ENCODE measurements around the gene MOV10L1.

- TF ChIP-seq CTCF (IDR thresholded peaks at IDR 0.05; ENCODE audit: low read length) = no peak
- no peak for TF ChIP-seq EZH2 (IDR thresholded peaks at IDR 0.05; ENCODE audit: borderline replicate concordance, low read length)
Measured at GRCh38 chr22:50074056-50074455, 15.8 kb upstream of the MOV10L1 start.
